ENCODE data around the gene TUBA1B. TPM values are rescaled to one million over a fixed set of nuclear protein-coding genes. Genes with fewer than 3 reads are reported as not detected.
"Not testable (repeated sequence)": the region's sequence is repeated elsewhere in the genome, so short reads cannot be mapped to it uniquely, and the experiment has no call there.

Gene TUBA1B
- total RNA-seq, 1 donor from 2014 or later = 497 TPM

- Mint-ChIP-seq H3K27ac (ENCODE audit: unreplicated experiment) (no peak overlapping the region), H3K27me3 (ENCODE audit: unreplicated experiment) (no peaks in the 10 kb centered on the region), H3K4me3 (ENCODE audit: unreplicated experiment) (no peak overlapping the region), H3K9me3 (ENCODE audit: unreplicated experiment) (no peaks in the 10 kb centered on the region), H3K36me3 (ENCODE audit: unreplicated experiment) (peaks cover 23% of the 10 kb centered on the region), H3K4me1 (ENCODE audit: unreplicated experiment) (peaks cover 33% of the 10 kb centered on the region)
- TF ChIP-seq CTCF (IDR thresholded peaks at IDR 0.05) = no peak
- no peak for DNase-seq (ENCODE audit: extremely low spot score, unreplicated experiment)
Observed at GRCh38 chr12:49133014-49133413, 1.8 kb upstream of the TUBA1B start.

GRCh38 chr12:49131894-49132461 lies 783 bp upstream of the TUBA1B start:
- Mint-ChIP-seq H3K9me3 (ENCODE audit: unreplicated experiment) (no peaks in the 10 kb centered on the region), H3K4me1 (ENCODE audit: unreplicated experiment) (peaks cover 33% of the 10 kb centered on the region), H3K27me3 (ENCODE audit: unreplicated experiment) (no peaks in the 10 kb centered on the region), H3K36me3 (ENCODE audit: unreplicated experiment) (peaks cover 31% of the 10 kb centered on the region), H3K27ac (ENCODE audit: unreplicated experiment) (peak overlapping the region; percentile 90), H3K4me3 (ENCODE audit: unreplicated experiment) (peak overlapping the region; percentile 79)
- DNase-seq (ENCODE audit: extremely low spot score, unreplicated experiment) = no peak
- no peak for TF ChIP-seq CTCF (IDR thresholded peaks at IDR 0.05)

- peak; percentile 92 for TF ChIP-seq CTCF (IDR thresholded peaks at IDR 0.05)
- Mint-ChIP-seq H3K27ac (ENCODE audit: unreplicated experiment) (peak overlapping the region; percentile 99), H3K4me3 (ENCODE audit: unreplicated experiment) (peak overlapping the region; percentile 94), H3K9me3 (ENCODE audit: unreplicated experiment) (no peaks in the 10 kb centered on the region), H3K27me3 (ENCODE audit: unreplicated experiment) (no peaks in the 10 kb centered on the region), H3K4me1 (ENCODE audit: unreplicated experiment) (peaks cover 33% of the 10 kb centered on the region), H3K36me3 (ENCODE audit: unreplicated experiment) (peaks cover 34% of the 10 kb centered on the region)
- peak; percentile 97 for DNase-seq (ENCODE audit: extremely low spot score, unreplicated experiment)
Observed at GRCh38 chr12:49130151-49131050, 794 bp downstream of the TUBA1B start.

- Mint-ChIP-seq H3K9me3 (ENCODE audit: unreplicated experiment) (no peaks in the 10 kb centered on the region), H3K4me1 (ENCODE audit: unreplicated experiment) (peaks cover 33% of the 10 kb centered on the region), H3K4me3 (ENCODE audit: unreplicated experiment) (peak overlapping the region; percentile 94), H3K27me3 (ENCODE audit: unreplicated experiment) (no peaks in the 10 kb centered on the region), H3K36me3 (ENCODE audit: unreplicated experiment) (peaks cover 34% of the 10 kb centered on the region), H3K27ac (ENCODE audit: unreplicated experiment) (peak overlapping the region; percentile 99)
- no peak for TF ChIP-seq CTCF (IDR thresholded peaks at IDR 0.05)
- DNase-seq (ENCODE audit: extremely low spot score, unreplicated experiment) = no peak
Observed at GRCh38 chr12:49129332-49130150, 1.7 kb downstream of the TUBA1B start.

GRCh38 chr12:49127971-49128370 lies 3.2 kb downstream of the TUBA1B start:
- Mint-ChIP-seq H3K4me1 (ENCODE audit: unreplicated experiment) (peaks cover 30% of the 10 kb centered on the region), H3K27ac (ENCODE audit: unreplicated experiment) (peak overlapping the region; percentile 14), H3K36me3 (ENCODE audit: unreplicated experiment) (peaks cover 34% of the 10 kb centered on the region)
- H3K4me3 Mint-ChIP-seq (ENCODE audit: unreplicated experiment); H3K27me3 Mint-ChIP-seq (ENCODE audit: unreplicated experiment); H3K9me3 Mint-ChIP-seq (ENCODE audit: unreplicated experiment); DNase-seq (ENCODE audit: extremely low spot score, unreplicated experiment): not testable (repeated sequence)

All from osteocyte (in vitro differentiated cells).